Psoas muscle (tissue), 8 donors: ENCODE measurements around the gene RNF34. TPM values are rescaled to one million over a fixed set of nuclear protein-coding genes. Genes with fewer than 3 reads are reported as not detected.
A peak's percentile ranks its signal among the peaks of the same experiment; 100 is the strongest.

Experiments used
- ATAC-seq, 4 donors: fragments of 200-7000 bp; cut with Tn5 transposase; one replicate each; pipeline ENCODE4 v1.9.1; 2020; ENCODE audit warnings: moderate library complexity in 3 of 4, mild to moderate bottlenecking in 2 of 4
- DNase-seq, 2 donors: peaks; one replicate each; pipeline ENCODE4 v3.0.0-alpha.2; 2020
- H3K27ac ChIP-seq: fragments of 200-600 bp; one replicate; pipeline ENCODE4 v1.8.0; 2022
- H3K27me3 ChIP-seq, 3 donors: fragments of 200-600 bp in 1 of 3; one replicate each; pipeline versions ENCODE4 v1.6.1 to v1.8.0; 2013 to 2022; ENCODE audit warnings: low read length in 2 of 3, mild to moderate bottlenecking in 2 of 3, moderate library complexity in 1 of 3; ENCODE audit not compliant: insufficient read depth in 3 of 3
- H3K36me3 ChIP-seq, 2 donors: fragments of 200-600 bp in 1 of 2; one replicate each; pipeline versions ENCODE4 v1.6.1 to v1.8.0; 2013 to 2022; ENCODE audit warnings: low read depth in 1 of 2, mild to moderate bottlenecking in 1 of 2, moderate library complexity in 1 of 2; ENCODE audit not compliant: insufficient read depth in 1 of 2
- H3K4me1 ChIP-seq: fragments of 200-600 bp; one replicate; pipeline ENCODE4 v1.8.0; 2022
- H3K4me3 ChIP-seq: fragments of 200-600 bp; one replicate; pipeline ENCODE4 v1.8.0; 2022; ENCODE audit warnings: mild to moderate bottlenecking
- H3K9me3 ChIP-seq: fragments of 200-600 bp; one replicate; pipeline ENCODE4 v1.8.0; 2022
- WGBS, 3 donors: extraction: QIAGEN DNeasy Blood & Tissue Kit; methylation state at CpG; one replicate each; pipeline versions ENCODE4 v1.1.6 to v1.1.7; 2013; 5-methylcytosine and 5-hydroxymethylcytosine counted together
- intact Hi-C, 2 donors: fragments of 100-400 bp; cut with DNase I; formaldehyde crosslinking; loops; one replicate each; pipeline versions ENCODE4 v1.11.0 to v1.14.2; 2022
- polyA plus RNA-seq, 3 donors: library from polyadenylated mRNA; stranded (reverse); fragments of 200-250 nt; gene quantifications; one replicate each; pipeline ENCODE4 v1.2.3, GENCODE V29; 2013
- total RNA-seq, 4 donors: library from RNA; stranded (reverse); fragmentation: NEBNext Ultra II Directional in 2 of 4; extraction: Animal tissue kit (Norgen Biotek cat#: 25700) in 2 of 4; gene quantifications; one replicate each; pipeline versions ENCODE4 v1.2.1 to v1.2.4, GENCODE V29; 2021 to 2023
- TF ChIP-seq, protein P1 (sequence below): fragments of 200-600 bp; IDR thresholded peaks from one replicate; pipeline ENCODE4 v1.8.0; 2022; ENCODE audit warnings: antibody characterized with exemption
- donor health status: healthy with polysubstance abuse.
- donor health status: DM: no; HTN: no; CAD: no; lungs with moderate emphysema.
- donor health status: Bipolar disorder and iron deficiency.
- donor health status: healthy.
- donor health status: DM: yes; HTN: yes; CAD: no.
- donor health status: DM: no; HTN: no; CAD: no.
- donor health status: DM: no; HTN: no; CAD: no.
- donor health status: DM: yes; HTN: yes; CAD: no.

Gene RNF34
- total and polyA plus RNA-seq, 7 donors, result 12.8 to 53.3 (median 43.3) TPM

- ATAC-seq (peak; percentile 92 to 96 (median 96)), DNase-seq (peak; percentile 85 to 95)
- 40 to 69% (median 44%) methylated on average over 16 to 20 of the region's 20 CpGs for WGBS, 3 donors
- TF ChIP-seq, protein P1, sequence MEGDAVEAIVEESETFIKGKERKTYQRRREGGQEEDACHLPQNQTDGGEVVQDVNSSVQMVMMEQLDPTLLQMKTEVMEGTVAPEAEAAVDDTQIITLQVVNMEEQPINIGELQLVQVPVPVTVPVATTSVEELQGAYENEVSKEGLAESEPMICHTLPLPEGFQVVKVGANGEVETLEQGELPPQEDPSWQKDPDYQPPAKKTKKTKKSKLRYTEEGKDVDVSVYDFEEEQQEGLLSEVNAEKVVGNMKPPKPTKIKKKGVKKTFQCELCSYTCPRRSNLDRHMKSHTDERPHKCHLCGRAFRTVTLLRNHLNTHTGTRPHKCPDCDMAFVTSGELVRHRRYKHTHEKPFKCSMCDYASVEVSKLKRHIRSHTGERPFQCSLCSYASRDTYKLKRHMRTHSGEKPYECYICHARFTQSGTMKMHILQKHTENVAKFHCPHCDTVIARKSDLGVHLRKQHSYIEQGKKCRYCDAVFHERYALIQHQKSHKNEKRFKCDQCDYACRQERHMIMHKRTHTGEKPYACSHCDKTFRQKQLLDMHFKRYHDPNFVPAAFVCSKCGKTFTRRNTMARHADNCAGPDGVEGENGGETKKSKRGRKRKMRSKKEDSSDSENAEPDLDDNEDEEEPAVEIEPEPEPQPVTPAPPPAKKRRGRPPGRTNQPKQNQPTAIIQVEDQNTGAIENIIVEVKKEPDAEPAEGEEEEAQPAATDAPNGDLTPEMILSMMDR, result peak; percentile 87
- H3K9me3 ChIP-seq, result no peaks in the 10 kb centered on the region
- no peak overlapping the region for H3K4me3 ChIP-seq
- H3K36me3 ChIP-seq, result peaks cover 0 to 58% of the 10 kb centered on the region in 2 donors
- peaks cover 5% of the 10 kb centered on the region for H3K4me1 ChIP-seq
- no peak overlapping the region for H3K27ac ChIP-seq
- H3K27me3 ChIP-seq, result no peaks in the 10 kb centered on the region
- intact Hi-C loops, result loop anchor here in 1 of 2 donors (1.0 kb wide), 1 partner anchor 109 kb away; no protein-coding TSS in a partner anchor
These were observed 43.4 kb downstream of the RNF34 start for GRCh38 chr12:121443193-121443870.

GRCh38 chr12:121443911-121444841, 44.3 kb downstream of the RNF34 start:
- Histone ChIP-seq H3K36me3 (peaks cover 0 to 50% of the 10 kb centered on the region in 2 donors), H3K9me3 (no peaks in the 10 kb centered on the region), H3K27ac (no peak overlapping the region), H3K4me3 (no peak overlapping the region), H3K27me3 (no peaks in the 10 kb centered on the region), H3K4me1 (peaks cover 5% of the 10 kb centered on the region)
- intact Hi-C loops, result loop anchor here (1.0 to 2.0 kb wide), 2 partner anchors 109 to 110 kb away; no protein-coding TSS in a partner anchor
- TF ChIP-seq, protein P1, result no peak
- DNase-seq (no peak), ATAC-seq (peak in 3 of 4 donors; percentile 4 to 7 (median 4))
- 71 to 80% (median 72%) methylated on average over 44 to 45 of the region's 45 CpGs for WGBS, 3 donors

DNA sequence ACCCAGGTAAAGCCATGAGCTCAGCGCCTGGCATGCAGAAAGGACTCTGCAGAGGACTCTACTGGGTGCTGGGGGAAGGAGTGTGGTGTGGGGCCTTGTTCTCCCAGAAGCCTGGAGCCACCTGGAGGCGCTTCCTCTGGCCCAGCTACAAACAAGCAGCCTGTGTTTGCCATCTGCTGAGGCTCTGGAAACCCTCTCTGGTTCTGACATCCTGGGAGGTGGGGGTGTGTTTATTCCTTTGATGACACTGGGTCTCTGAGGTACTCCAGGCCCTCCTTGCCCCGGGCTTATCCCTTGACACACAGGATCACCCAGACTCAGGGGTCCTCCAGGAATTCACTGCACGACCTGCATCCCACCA, 44.9 kb downstream of the RNF34 start:
- H3K4me3 ChIP-seq, result no peak overlapping the region
- 81 to 86% (median 83%) methylated on average over 4 of the region's 4 CpGs for WGBS, 3 donors
- no peak for ATAC-seq
- no peaks in the 10 kb centered on the region for H3K9me3 ChIP-seq
- peaks cover 5% of the 10 kb centered on the region for H3K4me1 ChIP-seq
- H3K27ac ChIP-seq, result no peak overlapping the region
- intact Hi-C loops, result loop anchor here in 1 of 2 donors (2.0 kb wide), 1 partner anchor 110 kb away; no protein-coding TSS in a partner anchor
- H3K27me3 ChIP-seq, result no peaks in the 10 kb centered on the region
- peaks cover 0 to 43% of the 10 kb centered on the region in 2 donors for H3K36me3 ChIP-seq
- TF ChIP-seq, protein P1, result no peak
- no peak for DNase-seq

DNA sequence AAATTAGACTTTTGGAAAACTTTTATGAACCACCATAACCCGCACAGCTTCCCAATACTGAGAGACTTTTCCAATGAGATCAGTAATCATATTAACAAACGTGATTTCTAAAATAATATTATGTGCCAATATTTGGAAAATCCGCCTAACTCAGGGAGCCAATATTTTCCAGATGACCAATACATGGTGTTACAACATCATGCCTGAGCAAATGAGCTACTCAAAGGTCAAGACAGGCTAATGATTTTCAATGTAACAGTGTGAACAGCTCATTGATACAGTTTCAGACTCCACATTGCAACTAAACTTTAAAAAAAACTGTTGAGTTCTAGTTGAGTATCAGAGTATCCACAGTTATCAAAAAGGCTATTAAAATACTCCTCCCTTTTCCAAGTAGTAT, 46.8 kb downstream of the RNF34 start:
- H3K4me1 ChIP-seq, result peaks cover 5% of the 10 kb centered on the region
- no peak overlapping the region for H3K27ac ChIP-seq
- H3K36me3 ChIP-seq, result peaks cover 0 to 24% of the 10 kb centered on the region in 2 donors
- H3K9me3 ChIP-seq, result no peaks in the 10 kb centered on the region
- WGBS, 3 donors, result 78 to 94% (median 84%) methylated on average over 3 of the region's 3 CpGs
- DNase-seq, result no peak
- TF ChIP-seq, protein P1, result no peak
- intact Hi-C loops, result no loop called here
- no peak for ATAC-seq
- H3K4me3 ChIP-seq, result no peak overlapping the region
- H3K27me3 ChIP-seq, result no peaks in the 10 kb centered on the region
